NAMALWA (cell line): Measurements from ENCODE around the gene ARHGAP22.
A peak's percentile ranks its signal among the peaks of the same experiment; 100 is the strongest.
"Not testable (repeated sequence)": the region's sequence is repeated elsewhere in the genome, so short reads cannot be mapped to it uniquely, and the experiment has no call there.

ENCODE experiments used
- DNase-seq: peaks from one replicate; pipeline ENCODE4 v3.0.0-alpha.2; 2015; ENCODE audit warnings: low spot score

The ARHGAP22 gene, protein sequence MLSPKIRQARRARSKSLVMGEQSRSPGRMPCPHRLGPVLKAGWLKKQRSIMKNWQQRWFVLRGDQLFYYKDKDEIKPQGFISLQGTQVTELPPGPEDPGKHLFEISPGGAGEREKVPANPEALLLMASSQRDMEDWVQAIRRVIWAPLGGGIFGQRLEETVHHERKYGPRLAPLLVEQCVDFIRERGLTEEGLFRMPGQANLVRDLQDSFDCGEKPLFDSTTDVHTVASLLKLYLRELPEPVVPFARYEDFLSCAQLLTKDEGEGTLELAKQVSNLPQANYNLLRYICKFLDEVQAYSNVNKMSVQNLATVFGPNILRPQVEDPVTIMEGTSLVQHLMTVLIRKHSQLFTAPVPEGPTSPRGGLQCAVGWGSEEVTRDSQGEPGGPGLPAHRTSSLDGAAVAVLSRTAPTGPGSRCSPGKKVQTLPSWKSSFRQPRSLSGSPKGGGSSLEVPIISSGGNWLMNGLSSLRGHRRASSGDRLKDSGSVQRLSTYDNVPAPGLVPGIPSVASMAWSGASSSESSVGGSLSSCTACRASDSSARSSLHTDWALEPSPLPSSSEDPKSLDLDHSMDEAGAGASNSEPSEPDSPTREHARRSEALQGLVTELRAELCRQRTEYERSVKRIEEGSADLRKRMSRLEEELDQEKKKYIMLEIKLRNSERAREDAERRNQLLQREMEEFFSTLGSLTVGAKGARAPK

GRCh38 chr10:48604991-48605508, at the start of gene ARHGAP22:
ARHGAP22 (minus strand) TSS chr10:48605073; CDS start chr10:48604796, 277 bp downstream.
- DNase-seq: no peak

- no peak for DNase-seq
Measured at GRCh38 chr10:48653944-48654698, 49.2 kb upstream of the ARHGAP22 start.

GRCh38 chr10:48653347-48653746, 48.5 kb upstream of the ARHGAP22 start:
- DNase-seq: no peak

- no peak for DNase-seq
Measured at GRCh38 chr10:48652344-48652743, 47.5 kb upstream of the ARHGAP22 start.

DNA sequence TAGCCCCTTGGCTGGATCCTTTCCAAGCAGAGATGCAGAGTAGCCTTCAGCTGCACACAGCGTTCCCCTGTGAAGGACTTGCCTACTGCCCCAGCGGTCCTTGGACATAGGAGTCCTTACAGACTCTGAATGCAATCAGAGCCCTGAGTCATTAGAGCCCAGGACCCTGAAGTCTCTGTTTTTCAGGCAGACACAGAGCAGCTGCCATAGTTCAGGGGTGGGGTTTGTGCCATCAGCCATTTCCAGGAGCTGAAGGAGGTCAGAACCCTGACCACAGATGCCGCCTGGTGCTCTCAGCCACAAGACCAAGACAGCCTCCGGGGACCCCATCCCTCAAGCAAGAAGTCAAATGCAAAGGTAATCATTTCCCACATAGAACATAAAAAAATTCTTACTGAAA, 47.0 kb upstream of the ARHGAP22 start:
- no peak for DNase-seq

DNA sequence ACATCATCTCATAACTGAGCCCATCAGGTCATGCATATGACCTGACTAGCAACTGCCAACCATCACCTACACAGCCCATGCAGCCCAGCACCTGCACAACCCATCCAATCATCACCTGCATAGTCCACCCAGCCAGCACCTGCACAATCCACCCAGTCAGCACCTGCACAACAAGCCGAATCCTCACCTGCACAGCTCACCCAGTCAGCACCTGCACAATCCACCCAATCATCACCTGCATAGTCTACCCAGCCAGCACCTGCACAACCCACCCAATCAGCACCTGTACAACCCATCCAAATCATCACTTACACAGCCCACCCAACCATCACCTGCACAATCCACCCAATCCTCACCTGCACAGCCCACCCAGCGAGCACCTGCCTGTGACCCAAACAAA, 46.4 kb upstream of the ARHGAP22 start:
- no peak for DNase-seq

DNA sequence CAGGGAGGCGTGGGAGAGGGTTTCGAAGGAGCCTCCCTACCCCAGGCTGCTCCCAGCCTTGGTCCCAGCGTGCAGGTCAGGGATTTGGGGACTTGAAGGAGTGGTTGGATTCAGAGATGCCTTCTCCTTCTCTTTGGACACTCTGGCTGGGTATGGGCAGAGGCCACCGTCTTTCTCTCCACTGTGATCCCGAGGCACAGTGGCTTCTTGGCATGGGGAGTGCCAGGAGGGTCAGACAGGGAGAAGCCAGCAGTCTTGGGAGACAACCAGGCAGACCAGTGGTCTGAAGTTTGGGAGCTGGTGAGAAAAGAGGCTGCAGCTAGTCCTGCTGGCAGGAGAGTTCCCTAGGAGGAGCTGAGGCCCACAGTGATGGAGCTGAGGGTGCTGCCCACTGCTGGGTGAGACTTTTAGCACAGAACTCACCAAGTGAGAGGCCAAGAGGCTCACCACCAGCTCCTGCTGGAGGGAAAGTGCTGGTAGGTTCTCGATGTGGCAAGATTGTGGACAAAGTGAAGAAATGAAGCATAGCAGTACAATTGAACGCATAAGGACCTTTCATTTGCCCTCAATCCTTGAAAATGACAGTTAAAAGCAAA, 44.6 kb upstream of the ARHGAP22 start:
- no peak for DNase-seq

- no peak for DNase-seq
Measured at GRCh38 chr10:48648172-48648942, 43.5 kb upstream of the ARHGAP22 start.

GRCh38 chr10:48647073-48647472, 42.2 kb upstream of the ARHGAP22 start:
- not testable (repeated sequence) for DNase-seq

- no peak for DNase-seq
Measured at GRCh38 chr10:48645600-48645999, 40.7 kb upstream of the ARHGAP22 start.

DNA sequence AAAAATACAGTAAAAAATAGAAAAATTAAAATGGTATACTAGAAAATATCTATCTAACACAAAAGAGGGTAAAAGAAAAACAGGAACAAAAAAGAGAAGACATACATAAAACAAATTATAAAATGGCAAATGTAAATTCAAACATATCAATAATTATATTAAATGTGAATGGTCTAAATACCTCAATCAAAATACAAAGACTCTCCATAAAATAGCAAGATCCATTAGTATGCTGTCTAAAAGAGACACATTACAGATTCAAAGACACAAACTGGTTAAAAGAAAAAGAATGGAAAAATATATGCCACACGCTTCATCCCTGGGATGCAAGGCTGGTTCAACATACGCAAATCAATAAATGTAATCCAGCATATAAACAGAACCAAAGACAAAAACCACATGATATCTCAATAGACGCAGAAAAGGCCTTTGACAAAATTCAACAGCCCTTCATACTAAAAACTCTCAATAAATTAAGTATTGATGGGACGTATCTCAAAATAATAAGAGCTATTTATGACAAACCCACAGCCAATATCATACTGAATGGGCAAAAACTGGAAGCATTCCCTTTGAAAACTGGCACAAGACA, 36.3 kb upstream of the ARHGAP22 start:
- DNase-seq: not testable (repeated sequence)

- no peak for DNase-seq
Measured at GRCh38 chr10:48640326-48640725, 35.5 kb upstream of the ARHGAP22 start.

- no peak for DNase-seq
Measured at GRCh38 chr10:48639632-48640031, 34.8 kb upstream of the ARHGAP22 start.

DNA sequence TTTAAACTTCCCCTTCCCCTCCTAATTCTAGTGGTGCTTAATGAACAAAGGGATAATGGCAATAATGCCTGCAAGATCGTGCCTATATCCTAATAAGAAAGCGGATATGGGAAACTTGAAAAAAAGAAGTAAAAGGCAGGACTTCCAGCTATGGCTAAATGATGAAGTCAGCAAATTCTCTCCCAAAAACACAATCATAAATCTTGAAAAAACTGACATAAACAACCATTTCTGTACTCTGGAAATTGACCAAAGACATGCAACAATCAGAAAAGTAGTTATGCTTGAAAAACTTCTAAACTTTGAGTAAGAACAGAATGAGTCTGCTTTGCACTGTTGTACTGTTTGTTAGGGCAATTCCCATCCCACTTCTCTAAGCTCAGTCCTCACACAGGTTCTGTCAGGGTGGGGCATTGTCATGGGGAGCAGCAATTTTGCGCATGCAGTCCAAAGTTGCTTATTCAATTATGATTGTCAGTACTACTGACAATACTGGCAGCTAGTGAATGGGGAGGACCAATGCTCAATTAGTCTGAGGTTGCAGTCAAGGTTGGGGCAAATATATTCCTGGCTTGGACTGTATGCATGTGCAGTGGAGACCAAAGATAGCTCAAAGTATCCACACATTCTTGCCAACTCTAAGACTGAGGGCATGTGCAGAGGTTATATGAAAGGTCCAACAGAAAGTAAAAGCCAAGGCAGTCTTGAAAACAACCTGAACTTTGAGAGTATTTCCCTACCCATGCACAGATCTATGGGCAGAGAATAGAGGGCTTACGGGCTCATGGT, 34.1 kb upstream of the ARHGAP22 start:
- DNase-seq: no peak

DNA sequence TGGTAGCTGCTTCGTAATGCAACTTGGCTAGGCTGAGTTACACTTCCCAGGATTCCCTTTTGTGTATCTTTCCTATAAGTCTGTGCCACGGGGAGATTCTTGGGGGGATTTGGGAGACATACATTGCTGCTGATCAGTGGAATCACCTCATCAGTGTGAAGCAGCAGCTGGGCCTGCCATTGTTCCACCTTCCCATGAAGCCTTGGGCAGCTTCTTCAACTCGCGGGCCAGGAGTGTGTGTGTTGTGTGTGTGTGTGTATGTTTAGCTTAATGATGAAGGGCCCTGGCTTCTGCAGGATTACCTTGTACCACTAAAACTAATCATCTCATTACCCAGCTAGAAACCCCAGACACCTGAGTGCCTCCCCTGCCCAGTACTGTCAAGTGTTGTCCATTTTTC, 33.3 kb upstream of the ARHGAP22 start:
- no peak for DNase-seq

DNA sequence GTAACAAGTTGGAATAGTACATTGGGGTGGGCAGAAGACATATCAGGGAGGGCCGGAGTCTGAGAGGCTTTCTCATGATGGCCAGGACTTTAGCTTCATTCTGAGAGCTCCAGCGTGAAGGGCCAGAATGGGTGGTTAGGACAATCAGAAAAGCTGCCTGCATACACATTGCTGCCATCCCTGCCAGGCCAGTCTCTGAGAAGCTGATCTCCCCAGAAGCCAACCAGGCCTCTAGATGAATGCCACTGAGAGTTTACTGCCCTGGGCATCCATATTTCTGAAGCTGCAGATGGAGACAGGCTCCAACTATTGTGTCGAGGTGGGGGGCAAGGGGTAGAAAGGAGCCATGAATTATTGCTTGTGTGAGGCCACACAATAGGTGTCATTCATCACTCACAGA, 32.0 kb upstream of the ARHGAP22 start:
- no peak for DNase-seq

DNA sequence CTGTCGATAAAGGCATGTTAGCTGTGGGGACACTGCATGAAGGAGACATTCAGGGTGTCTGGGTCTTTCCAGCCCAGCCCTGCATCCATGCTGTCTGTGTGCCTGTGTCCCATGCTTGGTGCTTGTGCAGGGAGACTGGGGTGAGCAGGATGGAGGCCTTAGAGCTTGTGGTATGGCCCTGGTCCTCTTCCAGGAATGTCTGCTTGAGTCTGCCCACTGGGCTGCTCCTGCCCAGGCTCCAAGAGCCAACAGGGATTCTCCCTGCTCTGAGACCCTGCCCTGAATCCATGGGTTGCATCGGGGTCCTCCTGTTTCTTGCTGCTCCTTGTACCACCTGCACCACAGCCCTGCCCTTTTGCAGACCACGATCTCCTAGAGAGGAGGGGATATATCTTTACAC, 31.4 kb upstream of the ARHGAP22 start:
- no peak for DNase-seq

GRCh38 chr10:48634984-48635557, 30.2 kb upstream of the ARHGAP22 start:
- no peak for DNase-seq

DNA sequence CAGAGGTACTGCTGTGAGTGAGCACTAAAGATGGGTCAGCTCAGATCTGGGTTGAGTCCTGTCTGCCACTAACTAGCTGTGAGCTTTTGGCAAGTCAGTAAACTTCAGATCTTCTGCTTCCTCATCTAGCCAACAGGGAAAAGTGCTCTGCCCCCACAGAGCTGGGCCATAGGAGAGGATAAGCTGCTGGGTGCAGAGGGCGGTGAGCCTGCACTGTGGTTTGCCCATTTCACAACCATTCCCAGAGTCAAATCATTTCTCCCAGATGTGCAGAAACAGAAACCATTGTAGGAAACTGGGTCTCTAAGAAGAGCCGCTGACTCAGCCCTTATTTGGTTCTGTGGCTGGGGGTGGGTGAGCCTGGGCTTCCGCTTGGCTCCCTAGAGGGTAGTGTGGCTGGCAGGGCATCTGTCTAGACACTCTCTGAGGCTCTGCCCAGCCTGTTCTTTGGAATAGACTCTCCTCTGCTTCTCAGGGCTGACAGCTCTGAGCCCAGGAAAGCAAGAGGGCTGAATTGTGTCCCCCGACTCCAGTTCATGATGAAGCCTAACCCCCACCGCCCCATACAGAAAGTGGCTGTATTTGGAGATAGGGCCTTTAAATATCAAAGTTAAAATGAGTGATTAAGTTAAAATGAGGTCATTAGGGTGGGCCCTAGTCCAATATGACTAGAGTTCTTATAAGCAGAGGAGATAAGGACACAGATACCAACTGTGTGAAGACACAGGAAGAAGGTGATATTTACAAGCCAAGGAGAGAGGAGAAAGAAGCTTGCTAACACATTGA, 29.5 kb upstream of the ARHGAP22 start:
- peak; percentile 62 for DNase-seq
